RWPE1 (cell line): ENCODE measurements around the gene TSPAN13.

Experiments
- CTCF ChIA-PET: fragments of 350-600 bp; sonication (Branson Sonifier 250); formaldehyde crosslinking; extraction: SDS; loops from one replicate; lab custom pipeline; 2021; lab: Yijun Ruan, JAX
- POLR2A ChIA-PET: fragments of 400-600 bp; formaldehyde crosslinking; extraction: SDS; loops from one replicate; lab custom pipeline; 2020; ENCODE audit warnings: antibody characterized with exemption; ENCODE audit not compliant: low non-redundant PET; lab: Yijun Ruan, JAX
- DNase-seq: peaks from one replicate; pipeline ENCODE4 v3.0.0; 2012; ENCODE audit warnings: low spot score
- H3K27ac ChIP-seq: fragments of 450-650 bp; 2 replicates; pipeline ENCODE4 v1.5.1; 2017
- CTCF ChIP-seq: fragments of 450-650 bp; conservative IDR thresholded peaks from 2 replicates; pipeline ENCODE4 v1.5.1; 2017; ENCODE audit warnings: low read depth, mild to moderate bottlenecking

TSPAN13 gene

GRCh38 chr7:16727736-16728135 lies 25.8 kb upstream of the TSPAN13 start:
- CTCF ChIA-PET: no interaction called here
- no peak for DNase-seq
- no peak for TF ChIP-seq CTCF
- no peak overlapping the region for H3K27ac ChIP-seq
- POLR2A ChIA-PET: no interaction called here

- POLR2A ChIA-PET: no interaction called here
- CTCF ChIA-PET: interaction anchor here (0.6 kb wide), 1 partner anchor 1143 kb away, joined by 6 read pairs; no protein-coding TSS in a partner anchor
These were observed 24.7 kb upstream of the TSPAN13 start for GRCh38 chr7:16728811-16729210.

GRCh38 chr7:16729541-16729940 lies 24.0 kb upstream of the TSPAN13 start:
- ChIA-PET POLR2A (no interaction called here), CTCF (no interaction called here)
- no peak for TF ChIP-seq CTCF

More at GRCh38 chr7:16728811-16729210, 24.7 kb upstream of the TSPAN13 start:
- no peak overlapping the region for H3K27ac ChIP-seq
- TF ChIP-seq CTCF: no peak
- no peak for DNase-seq

DNA sequence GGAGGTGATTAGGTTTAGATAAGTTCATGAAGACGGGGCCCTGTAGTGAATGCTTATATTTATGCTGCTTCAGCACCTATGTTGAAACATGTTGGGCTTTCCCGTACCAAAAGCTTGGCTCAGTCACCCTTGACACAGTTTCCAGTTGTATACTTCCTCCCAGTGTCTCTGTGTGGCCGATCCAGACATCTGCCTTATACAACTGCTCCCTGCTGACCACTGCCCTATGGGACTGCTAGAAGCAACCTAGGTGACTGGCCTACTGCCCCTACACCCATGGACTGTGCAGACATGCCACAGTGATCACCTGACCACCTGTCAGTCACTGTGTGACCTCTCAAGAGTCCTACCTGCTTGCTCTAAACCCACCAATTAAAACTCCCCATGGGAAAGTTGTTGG lies 22.6 kb upstream of the TSPAN13 start:
- CTCF ChIA-PET: no interaction called here
- no peak overlapping the region for H3K27ac ChIP-seq
- no peak for TF ChIP-seq CTCF
- DNase-seq: no peak
- POLR2A ChIA-PET: no interaction called here

More at GRCh38 chr7:16729541-16729940, 24.0 kb upstream of the TSPAN13 start:
- DNase-seq: no peak
- H3K27ac ChIP-seq: no peak overlapping the region

GRCh38 chr7:16732828-16733227 lies 20.7 kb upstream of the TSPAN13 start:
- no peak overlapping the region for H3K27ac ChIP-seq
- no peak for DNase-seq
- ChIA-PET POLR2A (no interaction called here), CTCF (interaction anchor here (0.6 kb wide), 1 partner anchor 23 kb away, joined by 3 read pairs; no protein-coding TSS in a partner anchor)
- no peak for TF ChIP-seq CTCF

GRCh38 chr7:16734148-16734726 lies 19.3 kb upstream of the TSPAN13 start:
- no peak overlapping the region for H3K27ac ChIP-seq
- ChIA-PET CTCF (no interaction called here), POLR2A (no interaction called here)
- DNase-seq: no peak
- no peak for TF ChIP-seq CTCF
